HS-5 (cell line): ENCODE results near the gene CEACAM1.
A peak's percentile ranks its signal among the peaks of the same experiment; 100 is the strongest.
"Not testable (repeated sequence)": the region's sequence is repeated elsewhere in the genome, so short reads cannot be mapped to it uniquely, and the experiment has no call there.

ENCODE experiments used
- DNase-seq: peaks from one replicate; pipeline ENCODE4 v3.0.0-alpha.2; 2012; ENCODE audit warnings: low read depth

CEACAM1 gene

DNA sequence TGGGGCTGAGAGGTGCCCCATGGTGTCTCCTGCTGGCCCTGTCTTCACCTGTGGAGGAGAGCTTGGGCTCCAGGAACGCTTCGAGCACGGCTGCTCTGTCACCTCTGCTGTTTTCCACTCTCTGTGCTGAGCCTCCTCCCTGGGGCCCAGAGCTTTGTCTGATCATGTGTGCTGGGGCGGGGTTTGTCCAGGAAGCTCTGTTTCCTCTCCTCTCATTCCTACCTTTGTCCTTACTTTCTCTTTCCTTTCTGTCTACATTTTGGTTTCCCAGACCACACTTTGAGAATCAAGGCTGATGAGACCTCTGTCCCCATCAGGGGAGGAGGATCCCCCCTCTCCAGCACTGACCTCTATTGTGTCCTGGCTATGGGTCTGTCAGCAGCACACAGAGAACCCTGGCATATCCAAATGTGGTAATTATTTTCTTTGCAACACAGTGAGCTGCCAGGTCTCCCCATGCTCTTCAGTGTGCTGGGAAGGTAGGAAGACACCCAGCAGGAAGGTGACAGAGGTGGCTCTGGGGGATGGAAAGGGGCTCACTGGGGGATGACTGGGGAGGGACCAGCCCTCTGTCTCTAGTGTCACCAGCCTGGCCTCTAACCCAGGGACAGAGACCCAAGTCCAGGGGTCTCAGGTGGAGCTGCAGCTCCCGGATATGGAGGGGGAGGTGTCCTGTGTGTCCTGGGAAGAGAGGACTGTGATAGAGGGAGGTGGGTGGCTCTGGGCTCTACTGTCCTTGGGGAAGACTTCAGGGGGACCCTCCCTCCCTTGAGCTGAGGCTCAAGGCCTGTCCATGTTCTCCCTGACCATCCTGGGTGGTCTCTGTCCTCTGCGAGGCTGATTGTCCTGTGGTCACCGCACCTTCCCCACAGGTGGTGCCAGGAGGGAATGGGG is at the start of gene CEACAM1:
TSS of gene CEACAM1 (minus strand) at position 128 of the 894 bp plus-strand sequence. CDS start at position 21, 107 bp downstream.
- DNase-seq: no peak

DNA sequence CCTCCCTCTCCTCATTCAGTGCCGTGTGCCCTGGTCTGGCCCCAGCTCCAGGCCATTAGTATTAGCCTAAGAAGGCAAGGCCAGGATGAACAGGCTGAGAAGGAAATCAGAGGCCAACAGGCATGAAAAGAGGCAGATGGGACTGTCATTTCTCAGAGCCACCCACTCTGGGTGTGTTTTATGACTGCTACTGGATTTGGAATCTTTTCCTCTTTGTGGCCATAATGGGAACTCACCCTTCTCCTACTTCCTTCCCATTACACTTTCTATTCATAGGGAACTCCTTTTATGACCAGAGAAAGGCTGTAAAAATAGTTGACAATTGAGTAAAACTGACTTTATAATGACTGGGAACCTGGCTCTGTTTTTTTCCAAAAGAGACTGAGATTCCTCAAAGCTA is 48.7 kb upstream of the CEACAM1 start:
- DNase-seq: no peak

DNA sequence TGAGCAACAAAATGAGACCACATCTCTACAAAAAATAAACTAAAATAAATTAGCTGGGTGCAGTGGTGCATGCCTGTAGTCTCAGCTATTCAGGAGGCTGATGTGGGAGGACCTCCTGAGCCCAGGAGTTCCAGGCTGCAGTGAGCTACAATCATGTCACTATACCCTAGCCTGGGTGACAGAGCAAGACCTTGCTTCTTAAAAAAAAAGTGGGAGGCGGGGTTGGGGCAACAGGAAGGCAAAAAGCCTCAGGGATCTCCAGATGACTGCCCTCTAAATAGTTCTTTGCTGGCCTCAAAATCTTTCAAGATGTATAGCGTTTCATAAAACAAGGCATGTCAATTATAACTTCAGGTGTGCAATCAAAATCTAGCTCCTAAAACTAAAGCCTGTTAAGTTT is 48.0 kb upstream of the CEACAM1 start:
- no peak for DNase-seq

- no peak for DNase-seq
Measured at GRCh38 chr19:42573642-42574041, 45.4 kb upstream of the CEACAM1 start.

DNA sequence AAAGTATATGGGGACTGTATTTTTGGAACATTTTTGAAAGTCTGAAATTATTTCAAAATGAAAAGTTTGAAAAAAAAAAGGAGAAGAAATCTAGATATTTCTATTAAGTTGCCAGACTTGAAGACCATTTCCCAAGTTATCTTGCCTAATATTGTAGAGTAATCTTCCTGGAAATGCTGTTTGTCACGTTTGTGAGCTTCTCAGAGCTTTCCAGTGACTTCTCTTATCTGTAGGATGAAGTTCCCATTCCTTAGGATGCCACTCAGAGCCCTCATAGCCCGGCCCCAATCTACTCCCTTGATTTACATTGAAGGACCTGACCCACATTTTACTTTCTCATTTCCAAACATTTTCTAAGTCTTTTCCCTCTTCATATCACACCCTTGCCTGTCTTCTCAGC is 42.8 kb upstream of the CEACAM1 start:
- DNase-seq: no peak

- no peak for DNase-seq
Measured at GRCh38 chr19:42569193-42569592, 40.9 kb upstream of the CEACAM1 start.

GRCh38 chr19:42568006-42568405 is 39.7 kb upstream of the CEACAM1 start:
- no peak for DNase-seq

GRCh38 chr19:42567567-42567966 is 39.3 kb upstream of the CEACAM1 start:
- no peak for DNase-seq

GRCh38 chr19:42563352-42564210 is 35.3 kb upstream of the CEACAM1 start:
- DNase-seq: peak; percentile 23

DNA sequence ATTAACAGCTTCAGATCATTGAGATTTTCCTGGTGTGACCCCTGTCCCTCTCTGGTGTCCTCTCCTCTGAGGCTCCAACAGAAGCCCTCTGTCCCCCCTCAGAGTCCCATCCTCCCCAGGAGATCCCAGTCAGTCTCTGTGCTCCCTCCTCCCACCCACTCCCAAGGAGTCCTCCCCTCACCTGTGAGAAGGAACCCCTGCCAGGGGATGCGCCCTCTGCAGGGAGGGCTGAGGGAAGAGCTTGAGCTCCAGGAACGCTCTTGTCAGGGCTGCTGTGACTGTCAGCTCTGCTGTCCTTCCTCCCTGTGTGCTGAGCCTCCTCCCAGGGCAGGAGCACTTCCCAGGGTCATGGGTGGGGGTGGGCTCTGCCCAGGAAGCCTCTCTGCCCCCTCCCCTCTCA is 33.2 kb upstream of the CEACAM1 start:
- no peak for DNase-seq

DNA sequence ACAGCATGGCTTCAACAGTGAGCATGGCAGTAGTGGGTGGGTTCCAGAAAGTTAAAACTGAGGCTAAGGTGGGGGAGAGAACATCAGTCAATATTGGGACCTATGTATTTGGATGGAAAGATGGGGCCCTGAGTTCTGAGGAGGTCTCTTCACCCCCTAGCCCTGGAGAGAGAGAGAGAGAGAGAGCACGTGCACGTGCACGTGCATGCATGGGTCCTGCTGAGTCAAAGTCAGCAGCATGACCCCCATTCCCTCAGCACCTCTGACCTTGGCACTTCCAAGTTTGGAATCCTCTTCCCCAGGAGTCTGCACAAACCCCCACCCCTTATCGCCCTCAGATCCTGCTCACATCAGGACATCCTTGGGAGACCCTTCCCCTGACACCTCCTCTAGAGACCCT is 32.5 kb upstream of the CEACAM1 start:
- no peak for DNase-seq

- DNase-seq: no peak
Measured at GRCh38 chr19:42558450-42559150, 30.3 kb upstream of the CEACAM1 start.

- DNase-seq: not testable (repeated sequence)
Measured at GRCh38 chr19:42557386-42557871, 29.1 kb upstream of the CEACAM1 start.

GRCh38 chr19:42555801-42556200 is 27.5 kb upstream of the CEACAM1 start:
- DNase-seq: no peak

DNA sequence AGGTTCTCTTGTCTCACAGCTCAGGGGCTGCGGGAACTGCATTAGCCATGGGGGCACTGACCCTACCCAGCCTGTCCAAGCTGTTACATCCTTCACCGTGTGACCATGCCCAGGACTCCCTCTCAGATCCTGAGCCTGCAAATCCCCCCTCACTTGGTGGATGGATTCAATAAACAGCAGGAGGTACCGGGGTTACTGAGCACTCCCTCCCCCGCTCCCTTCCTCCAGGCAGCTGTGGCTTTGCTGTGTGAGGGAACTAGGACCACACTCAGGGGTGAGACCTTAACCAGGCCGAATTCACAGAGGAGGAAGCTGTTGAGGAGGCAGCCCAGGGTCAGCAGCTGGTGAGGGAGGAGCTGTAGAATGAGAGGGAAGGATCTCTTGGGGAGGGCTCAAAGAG is 27.0 kb upstream of the CEACAM1 start:
- no peak for DNase-seq

- no peak for DNase-seq
Measured at GRCh38 chr19:42554046-42554575, 25.8 kb upstream of the CEACAM1 start.

DNA sequence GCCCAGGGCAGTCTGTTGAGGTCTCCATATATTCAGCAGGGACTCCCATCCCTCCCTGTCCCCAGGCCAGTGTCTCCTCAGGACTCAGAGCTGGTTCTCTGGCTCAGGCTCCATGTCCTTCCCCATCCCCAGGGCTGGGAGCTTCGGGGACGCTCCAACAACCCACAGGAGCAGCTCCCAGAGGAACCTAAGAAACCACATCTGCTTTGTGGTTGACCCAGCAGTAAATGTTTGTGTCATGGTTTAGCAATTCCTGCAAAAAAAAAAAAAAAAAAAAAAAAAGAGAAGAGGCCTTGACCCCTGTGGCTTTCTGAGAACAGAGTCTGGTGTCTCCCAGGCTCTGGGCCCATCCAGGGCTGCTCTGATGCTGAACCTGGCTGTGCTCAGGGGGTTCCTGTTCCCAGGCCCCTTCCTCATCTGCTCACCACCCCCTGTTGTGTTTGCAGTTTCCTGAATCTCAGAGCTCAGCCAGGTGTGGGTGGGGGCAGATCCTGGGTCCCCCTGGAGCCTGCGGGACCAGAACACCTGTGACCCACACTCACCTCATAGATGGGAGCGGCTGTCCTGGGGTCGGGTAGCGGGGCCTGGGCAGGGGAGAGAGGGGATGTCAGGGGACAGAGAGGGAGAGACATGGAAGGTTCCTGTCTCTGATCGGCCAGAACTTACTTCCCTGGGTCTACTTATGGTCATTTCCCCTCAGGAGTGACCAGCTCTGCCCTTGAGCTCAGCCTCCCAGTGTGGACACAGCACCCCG is 25.2 kb upstream of the CEACAM1 start:
- DNase-seq: peak; percentile 33

DNA sequence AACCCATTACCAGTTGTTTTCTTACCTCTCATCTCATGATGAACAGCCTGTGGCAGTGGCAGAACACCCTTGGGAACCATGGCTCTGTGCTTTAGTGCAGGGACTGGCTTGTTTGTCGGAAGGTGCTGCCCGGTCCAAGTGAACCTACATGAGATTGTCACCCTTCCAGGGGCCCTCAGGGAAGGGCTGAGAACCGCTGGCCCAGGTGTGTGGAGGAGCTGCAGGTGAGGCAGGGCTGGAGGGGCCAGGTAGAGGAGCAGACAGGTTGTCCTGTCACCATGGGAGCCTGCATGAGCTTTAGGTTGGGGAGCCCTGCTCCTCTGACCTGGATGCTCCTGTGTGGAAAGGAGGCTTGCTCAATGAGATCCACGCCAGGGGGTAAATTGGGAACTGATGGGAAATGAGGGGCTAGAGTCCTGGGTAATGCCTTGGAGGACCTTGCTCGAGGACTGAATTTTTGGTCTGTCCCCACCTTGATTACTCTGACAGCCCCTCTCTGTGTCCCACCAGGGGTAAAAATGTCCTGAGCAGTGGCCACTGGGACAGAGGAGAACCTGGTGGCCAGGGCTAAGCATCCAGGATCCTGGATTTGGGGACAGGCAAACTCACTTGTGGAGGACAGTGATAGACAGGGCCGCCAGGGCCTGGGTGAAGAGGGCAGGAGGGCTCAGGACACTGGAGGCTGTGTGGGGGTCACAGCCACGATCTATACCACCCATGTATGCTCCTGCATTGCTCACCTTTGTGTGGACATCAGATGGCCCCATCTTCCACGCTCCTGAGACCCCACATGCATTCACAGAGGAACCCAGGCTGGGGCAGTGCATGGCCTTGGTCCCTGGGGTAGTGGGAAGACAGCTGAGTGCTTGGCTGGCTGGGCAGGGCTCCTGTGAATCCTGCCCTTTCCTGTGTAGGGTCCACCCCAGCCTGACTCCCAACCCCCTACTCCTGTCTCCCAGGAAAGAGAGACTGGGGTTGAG is 24.1 kb upstream of the CEACAM1 start:
- no peak for DNase-seq

GRCh38 chr19:42550521-42550920 is 22.2 kb upstream of the CEACAM1 start:
- not testable (repeated sequence) for DNase-seq

DNA sequence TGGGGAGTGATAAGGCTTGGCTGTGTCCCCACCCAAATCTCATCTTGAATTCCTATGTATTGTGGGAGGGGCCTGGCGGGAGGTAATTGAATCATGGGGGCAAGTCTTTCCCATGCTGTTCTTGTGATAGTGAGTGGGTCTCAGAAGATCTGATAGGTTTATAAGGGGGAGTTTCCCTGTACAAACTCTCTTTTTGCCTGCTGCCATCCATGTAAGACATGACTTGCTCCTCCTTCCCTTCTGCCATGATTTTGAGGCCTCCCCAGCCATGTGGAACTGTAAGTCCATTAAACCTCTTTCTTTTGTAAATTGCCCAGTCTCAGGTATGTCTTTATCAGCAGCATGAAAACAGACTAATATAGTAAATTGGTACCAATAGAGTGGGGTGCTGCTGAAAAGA is 20.8 kb upstream of the CEACAM1 start:
- not testable (repeated sequence) for DNase-seq
